ENCODE data around the gene IGFBPL1.
"Not testable (repeated sequence)": the region's sequence is repeated elsewhere in the genome, so short reads cannot be mapped to it uniquely, and the experiment has no call there.

The IGFBPL1 gene

DNA sequence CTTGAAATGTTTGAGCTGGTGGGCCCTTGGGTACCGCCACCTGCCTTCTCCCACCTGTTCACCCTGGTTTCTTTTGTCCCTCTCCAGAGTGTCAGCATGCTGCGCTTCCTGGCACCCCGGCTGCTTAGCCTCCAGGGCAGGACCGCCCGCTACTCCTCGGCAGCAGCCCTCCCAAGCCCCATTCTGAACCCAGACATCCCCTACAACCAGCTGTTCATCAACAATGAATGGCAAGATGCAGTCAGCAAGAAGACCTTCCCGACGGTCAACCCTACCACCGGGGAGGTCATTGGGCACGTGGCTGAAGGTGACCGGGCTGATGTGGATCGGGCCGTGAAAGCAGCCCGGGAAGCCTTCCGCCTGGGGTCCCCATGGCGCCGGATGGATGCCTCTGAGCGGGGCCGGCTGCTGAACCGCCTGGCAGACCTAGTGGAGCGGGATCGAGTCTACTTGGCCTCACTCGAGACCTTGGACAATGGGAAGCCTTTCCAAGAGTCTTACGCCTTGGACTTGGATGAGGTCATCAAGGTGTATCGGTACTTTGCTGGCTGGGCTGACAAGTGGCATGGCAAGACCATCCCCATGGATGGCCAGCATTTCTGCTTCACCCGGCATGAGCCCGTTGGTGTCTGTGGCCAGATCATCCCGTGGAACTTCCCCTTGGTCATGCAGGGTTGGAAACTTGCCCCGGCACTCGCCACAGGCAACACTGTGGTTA lies 28.4 kb downstream of the IGFBPL1 start:
- DNase-seq, result no peak

DNA sequence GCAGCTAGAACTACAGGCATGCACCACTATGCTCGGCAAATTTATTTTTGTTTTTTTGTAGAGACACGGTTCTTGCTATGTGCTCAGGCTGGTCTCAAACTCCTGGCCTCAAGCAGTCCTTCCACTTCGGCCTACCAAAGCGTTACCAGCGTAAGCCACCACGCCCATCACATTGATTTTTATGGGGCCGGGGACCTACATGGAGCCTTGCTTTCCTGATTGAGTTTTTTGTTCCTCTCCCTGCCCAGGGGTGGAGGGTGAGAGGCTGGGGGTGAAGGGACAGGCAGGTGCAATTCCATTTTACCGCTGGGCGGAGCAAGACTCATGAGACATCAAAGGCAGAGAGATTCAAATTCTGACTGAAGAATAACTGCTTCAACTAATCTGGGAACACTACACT lies 29.8 kb downstream of the IGFBPL1 start:
- no peak for DNase-seq

DNA sequence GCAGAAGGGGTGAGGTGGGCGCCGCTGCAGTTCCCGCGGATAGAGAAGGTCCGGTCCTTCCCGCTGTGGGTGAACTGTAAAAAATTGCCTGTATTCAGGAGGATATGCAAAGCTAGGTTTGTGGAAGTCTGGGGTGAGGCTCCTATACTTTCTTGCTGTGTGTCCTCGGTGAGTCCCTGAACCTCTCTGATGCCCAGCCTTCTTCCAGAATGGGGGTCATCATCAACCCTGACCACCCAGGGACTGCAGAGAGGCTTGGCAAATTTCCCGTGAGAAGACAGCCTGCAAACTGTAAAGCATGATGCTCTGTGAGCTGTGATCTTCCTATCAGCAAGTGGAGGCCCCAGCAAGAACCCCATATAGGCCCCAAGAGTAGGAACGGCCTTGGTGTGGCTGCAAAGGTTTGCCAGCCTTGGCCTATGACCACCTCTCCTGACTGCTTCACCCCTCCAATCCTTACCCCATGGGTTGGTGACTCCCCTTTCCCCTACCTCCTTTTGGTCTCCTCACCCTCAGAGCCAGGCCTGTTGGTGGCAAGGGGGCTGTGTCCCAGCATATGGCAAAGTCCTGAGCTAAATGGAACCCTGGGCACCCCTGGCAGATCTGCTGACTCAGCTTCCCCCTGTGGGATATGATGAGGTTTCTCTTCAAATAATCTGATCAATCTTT lies 31.0 kb downstream of the IGFBPL1 start:
- no peak for DNase-seq

DNA sequence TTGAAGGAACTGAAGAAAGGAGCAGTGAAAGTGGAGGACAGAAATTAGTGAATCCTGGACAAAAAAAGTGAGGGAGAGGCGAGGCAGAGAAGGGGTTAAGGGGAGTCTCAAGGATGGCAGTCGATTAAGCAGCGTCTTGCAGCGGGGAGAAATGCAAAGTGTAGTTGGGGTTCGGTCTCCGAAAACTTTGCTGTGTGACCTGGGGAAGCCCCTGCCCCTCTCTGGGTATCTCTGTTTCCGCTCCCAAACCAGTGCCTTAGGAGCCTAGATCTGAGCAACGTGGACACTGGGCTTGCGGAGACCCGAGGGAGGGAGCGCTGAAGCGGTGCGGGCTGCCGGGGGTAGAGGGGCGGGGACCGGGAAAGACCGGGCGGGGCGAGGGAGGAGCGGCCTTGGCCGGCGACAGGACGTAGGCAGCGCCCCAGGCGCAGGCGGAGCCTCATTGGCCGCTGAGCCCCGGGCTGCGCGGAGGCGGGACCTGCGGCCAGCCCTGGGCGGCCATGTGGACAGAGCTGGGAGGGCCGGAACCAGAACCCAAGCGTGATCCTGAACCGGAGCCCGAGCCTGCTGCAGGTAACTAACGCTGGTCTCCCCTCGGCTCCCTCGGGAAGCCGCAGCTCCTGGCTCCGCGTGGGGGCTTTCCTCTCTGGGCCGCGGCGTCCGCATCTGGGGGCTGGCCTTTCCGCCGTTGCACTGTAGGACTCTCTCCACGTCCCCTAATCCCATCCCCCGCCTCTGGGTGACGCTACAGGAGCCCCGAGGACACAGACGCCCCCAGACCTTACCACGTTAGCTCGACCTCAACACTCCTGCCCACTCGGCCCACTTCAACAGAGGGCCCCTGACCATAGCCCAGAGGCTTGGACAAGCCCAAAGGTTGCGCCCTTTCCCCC lies 31.8 kb downstream of the IGFBPL1 start, which contains the start of gene ALDH1B1:
ALDH1B1 (plus strand) TSS at position 468 of the 893 bp plus-strand sequence. CDS start 3,047 bp downstream, outside the sequence.
- DNase-seq, result peak; percentile 55

DNA sequence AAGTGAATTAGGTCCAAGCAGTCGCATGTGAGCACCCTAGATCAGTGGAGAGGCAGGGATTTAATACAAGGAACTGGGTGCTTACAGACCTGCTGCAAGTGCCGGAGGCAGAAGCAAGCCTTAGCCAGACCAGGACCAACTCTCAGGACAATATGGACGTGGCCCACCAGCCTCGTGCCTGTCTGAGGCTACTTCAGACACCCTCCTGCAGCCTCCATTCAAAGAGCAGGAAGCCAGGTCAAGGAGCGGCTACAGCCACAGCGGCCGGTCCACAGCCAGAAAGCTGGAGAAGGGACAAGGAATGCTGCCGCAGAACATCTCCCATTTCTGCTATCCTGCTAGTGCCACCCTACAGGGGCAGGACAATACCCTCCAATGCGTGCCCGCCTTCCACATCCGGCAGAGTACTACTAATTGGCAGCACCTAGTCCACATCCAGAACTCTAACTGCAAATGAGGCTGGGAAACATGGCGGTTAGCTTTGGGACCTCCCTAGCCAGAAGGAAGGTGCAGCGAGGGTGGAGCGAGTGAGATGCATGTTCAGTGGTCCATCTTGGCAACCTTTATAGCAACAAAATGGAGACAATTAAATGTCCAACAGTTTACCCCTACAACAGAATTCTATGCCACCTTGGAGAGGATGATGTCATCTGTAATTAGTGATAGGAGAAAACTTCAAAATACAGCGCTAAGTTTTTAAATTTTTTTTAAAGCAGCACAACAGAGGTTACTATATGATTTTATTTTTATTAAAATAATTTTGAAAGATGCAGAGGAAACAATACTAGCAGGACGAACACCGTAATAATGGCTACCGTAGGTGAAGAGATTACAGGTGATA lies 32.8 kb downstream of the IGFBPL1 start:
- DNase-seq, result no peak

DNA sequence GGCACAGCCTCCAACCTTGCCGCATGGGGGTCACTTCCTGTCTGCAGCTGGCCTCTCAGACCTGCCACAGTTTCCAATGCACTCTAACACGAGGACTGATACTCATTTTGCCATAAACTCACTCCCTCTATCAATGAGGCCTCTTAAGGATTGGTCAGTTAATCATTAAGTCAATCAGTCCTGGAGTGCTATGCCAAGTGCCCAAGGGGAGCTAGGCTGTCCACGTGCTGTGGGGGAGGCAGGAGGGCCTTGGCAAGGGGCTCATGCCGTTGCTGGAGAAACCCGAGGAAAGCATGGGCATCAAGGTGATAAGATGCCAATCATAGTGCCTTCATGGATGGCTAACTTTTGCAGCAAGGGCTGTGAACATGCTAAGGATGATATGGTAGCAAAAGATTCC lies 33.4 kb downstream of the IGFBPL1 start:
- DNase-seq, result no peak

DNA sequence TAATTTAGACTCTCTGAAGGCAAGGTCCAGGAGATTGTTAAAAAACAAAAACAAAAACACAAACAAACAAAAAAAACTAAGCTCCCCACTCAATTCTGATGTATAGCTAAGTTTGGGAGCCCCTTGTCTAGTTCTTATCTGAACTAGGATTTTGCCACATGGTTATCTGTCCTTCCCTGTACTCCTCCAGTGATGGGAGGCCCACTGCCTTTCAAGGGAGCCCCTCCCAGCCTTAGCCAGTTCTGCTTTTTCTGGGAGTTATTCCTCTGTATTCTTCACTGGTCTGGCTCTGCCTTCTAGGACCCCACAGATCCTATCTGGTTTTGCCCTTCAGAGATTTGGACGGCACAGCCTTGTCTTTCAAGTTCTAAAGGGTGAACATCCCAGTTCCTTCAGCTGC lies 33.8 kb downstream of the IGFBPL1 start:
- no peak for DNase-seq

DNA sequence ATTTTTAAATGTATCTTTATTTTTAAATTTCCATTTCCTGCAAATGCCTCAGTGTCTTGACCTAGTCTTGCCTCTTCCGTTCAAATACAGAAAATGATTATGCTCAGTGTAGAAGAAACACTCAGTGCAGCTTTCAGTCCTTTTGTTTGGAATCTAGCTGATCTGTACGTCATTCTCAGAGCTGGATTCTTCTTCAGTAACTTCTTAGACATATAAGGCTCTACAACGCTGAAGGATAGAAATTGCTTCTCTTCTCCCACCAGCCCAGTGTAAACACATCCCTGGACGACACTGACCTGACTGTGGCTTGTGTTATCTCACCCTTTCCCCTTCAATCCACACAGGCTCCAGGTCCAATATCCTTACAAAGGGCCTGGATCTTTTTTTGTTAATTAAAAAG lies 34.9 kb downstream of the IGFBPL1 start:
- no peak for DNase-seq

DNA sequence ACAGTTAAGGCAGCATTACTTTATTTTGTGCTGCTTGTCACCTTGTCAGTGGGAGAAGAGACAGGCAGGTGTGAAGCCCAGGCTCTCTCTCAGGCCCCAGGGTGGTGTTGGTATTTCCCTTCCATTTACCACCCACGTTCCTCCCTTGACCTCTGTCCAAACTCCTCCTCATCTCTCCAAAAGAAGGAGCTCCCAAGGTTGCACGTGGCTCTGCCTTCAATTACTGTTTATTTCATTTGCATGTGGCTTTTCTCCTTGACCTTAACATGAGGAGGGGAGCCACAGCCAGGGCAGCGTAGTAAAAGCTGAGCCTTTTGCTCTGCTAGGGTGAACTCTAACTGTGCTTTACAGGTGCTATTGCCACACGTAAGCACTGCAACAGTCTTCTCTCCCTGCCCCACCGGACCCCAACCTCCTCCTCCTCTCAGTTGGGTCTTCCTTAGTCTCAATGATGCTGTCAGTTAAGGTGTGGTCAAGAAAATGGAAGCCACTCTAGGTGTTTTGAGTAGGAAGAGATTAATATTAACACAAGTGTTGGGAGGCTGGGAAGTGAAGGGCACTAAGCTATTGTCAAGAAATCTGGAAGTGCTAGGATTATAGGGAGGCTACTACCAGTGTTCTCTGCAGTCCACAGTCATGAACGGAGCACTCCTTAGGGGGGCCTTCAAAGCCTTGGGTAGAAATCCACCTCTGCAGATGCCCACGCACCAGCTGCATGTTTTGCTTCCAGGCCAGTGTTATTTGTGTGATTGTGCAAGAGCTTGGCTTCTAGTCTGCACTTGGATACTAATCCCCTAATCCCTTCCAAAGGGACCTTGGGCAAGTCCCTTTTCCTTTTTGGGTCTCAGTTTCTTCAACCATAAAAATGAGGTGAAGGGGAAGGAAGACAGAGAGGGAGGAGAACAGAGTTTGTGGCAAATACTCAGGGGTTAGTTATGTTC lies 35.7 kb downstream of the IGFBPL1 start:
- no peak for DNase-seq

DNA sequence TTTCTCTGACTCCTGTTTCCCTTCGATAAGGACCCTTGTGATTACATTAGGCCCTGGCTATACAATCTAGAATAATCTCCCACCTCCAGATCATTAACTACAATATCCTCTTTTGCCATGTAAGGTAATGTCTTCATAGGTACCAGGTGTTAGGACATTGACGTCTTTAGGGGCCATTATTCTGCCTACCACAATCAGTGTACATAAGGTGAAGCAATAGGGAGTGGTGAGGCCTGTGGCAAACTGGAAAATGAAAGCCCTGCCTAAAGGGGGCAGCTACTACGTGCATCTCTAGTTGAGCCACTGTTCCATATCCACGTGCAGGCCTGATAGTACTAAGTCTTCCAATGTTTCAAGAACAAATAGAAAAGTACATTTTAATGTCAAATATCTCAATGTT lies 36.5 kb downstream of the IGFBPL1 start:
- DNase-seq, result no peak

DNA sequence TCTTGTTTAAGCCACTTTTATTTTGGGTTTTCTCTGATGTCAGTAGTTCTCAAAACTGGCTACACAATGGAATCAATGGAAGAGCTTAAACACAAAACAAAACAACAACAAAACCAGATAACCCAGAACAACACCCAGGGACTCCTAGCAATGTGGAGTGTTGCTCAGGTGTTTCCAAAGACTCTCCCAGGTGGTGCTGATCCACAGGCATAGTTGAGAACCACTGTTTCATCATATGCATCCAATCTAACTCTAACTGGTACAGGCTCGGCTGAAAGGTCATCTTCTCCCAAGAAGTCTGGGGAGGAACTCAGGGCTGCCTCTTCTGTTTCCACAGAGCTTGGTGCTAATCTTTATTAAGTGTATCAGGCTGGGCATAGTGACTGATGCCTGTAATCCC lies 37.2 kb downstream of the IGFBPL1 start:
- DNase-seq, result no peak

DNA sequence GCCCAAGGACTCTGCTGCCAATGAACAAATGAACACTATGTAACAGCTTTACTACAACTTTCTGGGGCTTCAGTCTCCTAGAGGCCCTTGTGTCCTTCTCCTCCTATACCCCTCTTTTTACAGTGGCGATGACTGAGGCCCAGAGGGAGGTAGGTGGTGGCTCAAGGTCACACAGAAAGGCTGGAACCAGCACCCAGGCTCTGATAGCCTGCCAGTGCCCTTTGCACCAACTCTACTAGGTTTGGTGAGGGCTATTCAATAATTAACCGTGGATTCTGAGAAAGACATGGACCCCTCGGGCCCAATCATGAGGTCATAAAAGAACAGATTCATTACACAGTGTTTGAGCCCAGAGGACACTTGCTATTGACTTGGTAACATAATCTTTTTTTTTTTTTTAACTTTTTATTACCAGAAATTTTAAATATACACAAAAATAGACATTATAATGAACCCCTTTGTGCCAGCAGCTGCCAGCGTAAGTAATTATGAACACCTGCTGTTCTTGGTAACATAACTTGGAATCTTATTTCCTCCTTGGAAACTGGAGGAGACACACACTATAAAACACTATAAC lies 37.8 kb downstream of the IGFBPL1 start:
- no peak for DNase-seq

DNA sequence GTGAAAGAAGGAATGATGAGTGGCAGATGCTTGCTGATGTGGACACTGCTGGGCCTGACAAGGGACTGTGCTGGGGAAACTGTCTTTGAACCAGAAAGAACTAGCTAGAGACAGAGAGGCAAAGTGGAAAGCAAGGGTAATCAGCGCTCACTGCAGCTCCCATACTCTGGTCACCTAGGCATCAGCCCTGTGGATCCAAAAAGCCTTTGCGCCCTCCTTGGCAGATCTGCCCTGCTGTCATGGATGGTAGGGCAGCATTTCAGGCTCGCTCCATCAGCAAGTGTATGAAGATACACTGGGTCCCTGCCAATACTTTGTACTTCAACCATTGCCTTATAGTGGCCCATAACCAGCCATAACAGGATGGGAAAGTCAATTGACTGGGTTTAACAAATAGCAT lies 38.4 kb downstream of the IGFBPL1 start:
- no peak for DNase-seq

DNA sequence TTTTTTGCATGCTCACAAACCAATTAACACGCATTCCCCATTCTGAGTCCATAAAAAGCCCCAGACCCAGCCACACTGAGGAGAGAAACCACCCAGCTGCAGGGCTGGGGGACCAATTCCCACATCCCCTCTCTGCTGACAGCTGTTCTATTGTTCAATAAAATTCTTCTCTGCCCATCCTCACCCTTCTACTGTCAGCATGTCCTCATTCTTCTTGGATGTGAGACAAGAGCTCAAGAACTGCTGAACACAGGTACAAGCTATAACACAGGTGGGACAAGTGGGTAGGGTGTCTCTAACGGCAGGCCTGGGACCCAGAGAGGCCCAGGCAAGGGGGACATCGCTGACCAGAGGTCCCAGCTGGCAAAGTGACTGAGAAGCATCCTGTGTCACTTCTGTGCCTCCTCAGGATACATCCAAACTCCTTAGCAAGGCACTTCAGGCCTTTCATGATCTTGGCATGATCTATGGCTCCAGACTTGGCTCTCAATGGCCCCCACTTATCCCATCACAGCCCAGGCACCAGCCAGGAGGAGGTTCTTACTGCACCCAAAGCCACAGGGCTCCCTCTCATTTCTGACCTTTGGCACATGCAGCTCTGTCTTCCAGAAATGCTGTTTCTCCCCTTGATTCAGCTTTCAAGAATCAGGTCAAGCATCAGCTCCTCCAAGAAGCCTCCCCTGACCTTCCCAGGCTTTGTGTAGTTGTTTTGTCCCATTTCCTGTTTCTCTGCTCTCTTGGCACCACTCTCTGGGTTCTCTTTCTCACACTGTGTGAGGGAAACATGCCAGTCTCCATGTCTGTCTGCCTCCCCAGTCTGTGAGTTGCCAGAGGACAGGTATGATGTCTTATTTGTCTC lies 39.0 kb downstream of the IGFBPL1 start:
- no peak for DNase-seq

DNA sequence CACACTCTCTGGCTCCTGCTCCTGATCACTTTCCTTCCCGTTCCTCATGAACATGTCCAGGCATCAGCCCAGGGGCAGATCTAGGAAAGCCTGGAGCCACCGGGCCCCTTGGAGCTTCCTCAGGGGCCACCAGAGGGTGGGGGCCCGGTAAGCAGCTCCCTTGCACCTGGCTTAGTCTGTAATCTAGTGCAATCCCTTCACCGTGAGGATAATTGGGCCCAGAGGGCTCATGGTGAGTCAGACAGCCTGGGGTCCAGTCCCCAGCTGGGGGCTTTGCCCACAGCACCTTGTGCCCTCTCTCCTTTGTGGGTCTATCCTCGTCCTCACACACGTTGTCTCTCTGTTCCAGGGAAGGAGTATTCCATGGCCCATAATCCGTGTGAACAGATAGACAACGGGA lies 42.1 kb downstream of the IGFBPL1 start:
- no peak for DNase-seq

DNA sequence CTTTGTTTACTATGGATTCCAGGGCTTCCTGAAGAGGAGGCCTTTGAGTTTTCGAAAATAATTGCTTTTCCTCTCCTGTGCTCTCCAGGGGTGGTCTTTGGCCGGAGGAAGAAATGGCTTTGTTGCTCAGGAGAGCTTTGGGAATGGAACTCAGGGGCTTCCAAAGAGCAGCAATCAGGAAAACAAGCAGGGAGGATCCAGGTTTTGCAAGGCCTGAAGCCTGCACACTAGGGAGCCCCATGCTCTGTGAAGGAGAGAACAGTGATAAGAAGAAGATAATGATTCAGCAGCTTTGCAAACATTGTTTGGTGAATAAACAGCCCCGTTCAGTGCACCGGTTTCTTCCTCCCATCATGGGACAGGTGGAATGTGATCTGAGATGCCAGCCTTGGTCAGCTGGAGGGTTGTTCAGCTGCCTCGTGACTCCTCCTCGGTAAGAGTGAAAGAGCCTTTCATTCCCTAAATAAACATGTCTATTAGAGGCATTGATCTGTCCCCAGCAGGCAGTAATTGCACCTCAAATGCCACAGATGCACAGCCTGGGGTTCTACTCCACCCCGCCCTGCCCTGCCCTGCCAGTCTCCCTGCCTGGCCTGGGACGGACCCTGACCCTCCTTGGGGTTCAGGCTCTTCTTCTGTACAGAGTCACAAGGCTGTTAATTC lies 43.3 kb downstream of the IGFBPL1 start:
- DNase-seq, result no peak

DNA sequence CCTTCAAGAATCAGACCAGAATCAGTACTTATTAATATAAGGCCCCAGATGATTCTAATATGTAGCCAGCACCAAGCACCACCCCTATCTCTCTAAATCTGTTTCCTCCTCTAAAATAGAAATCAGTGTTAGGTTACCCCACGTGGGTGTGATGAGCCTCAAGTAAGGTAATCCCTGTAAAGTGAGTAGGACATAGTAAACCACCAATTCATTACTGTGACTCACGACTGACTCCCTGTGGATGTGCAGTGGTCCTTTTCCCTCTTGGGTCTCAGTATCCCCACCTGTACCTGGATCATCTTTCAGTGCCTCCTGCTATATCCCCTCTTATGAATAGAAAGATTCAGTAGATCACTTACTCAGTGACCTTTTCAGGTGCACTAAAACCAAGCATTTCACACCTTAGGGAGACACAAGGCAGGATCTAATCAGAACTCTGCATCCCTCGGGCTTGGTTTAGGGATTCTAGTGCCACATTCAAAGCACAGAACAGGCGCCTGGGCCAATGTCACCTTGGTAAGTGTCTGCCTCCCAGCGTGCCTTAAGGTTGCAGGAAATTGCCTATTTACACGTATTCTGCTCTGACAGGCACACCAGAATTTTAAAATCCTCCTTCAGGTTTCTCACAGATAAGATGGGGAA lies 43.9 kb downstream of the IGFBPL1 start:
- DNase-seq, result no peak

DNA sequence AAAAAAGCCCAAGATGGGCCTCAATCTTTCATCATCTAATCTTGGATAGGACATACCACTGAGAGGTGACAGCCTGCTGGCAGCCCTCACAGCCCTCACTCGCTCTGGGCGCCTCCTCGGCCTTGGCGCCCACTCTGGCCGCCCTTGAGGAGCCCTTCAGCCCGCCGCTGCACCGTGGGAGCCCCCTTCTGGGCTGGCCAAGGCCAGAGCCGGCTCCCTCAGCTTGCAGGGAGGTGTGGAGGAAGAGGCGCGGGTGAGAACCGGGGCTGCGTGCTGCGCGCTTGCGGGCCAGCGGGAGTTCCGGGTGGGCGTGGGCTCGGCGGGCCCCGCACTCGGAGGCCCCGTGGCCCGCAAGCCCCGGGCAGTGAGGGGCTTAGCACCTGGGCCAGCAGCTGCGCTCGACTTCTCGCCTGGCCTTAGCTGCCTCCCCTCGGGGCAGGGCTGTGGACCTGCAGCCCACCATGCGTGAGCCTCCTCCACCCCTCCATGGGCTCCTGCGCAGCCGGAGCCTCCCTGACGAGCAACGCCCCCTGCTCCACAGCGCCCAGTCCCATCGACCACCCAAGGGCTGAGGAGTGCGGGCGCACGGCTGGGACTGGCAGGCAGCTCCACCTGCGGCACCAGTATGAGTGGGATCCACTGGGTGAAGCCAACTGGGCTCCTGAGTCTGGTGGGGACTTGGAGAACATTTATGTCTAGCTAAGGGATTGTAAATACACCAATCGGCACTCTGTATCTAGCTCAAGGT lies 46.7 kb downstream of the IGFBPL1 start:
- not testable (repeated sequence) for DNase-seq

Measured in stimulated activated naive CD4-positive, alpha-beta T cell treated with Interleukin-2 at 50 U/mL for 16 hours (primary cell).